GM18867 (cell line): ENCODE measurements around the gene RLBP1.
"Not testable (repeated sequence)": the region's sequence is repeated elsewhere in the genome, so short reads cannot be mapped to it uniquely, and the experiment has no call there.

Experiments
- ATAC-seq: cut with Tn5 transposase; IDR thresholded peaks from one replicate; pipeline ENCODE4 v1.9.1; 2021; ENCODE audit warnings: mild to moderate bottlenecking, moderate library complexity; ENCODE audit not compliant: unreplicated experiment

The RLBP1 gene

GRCh38 chr15:89221543-89221942, at the start of gene RLBP1:
TSS of gene RLBP1 (minus strand) at chr15:89221579. CDS start at chr15:89218975, 2,604 bp downstream.
- no peak for ATAC-seq

- ATAC-seq: not testable (repeated sequence)
Measured at GRCh38 chr15:89250142-89250541, 28.8 kb upstream of the RLBP1 start.

GRCh38 chr15:89248584-89248983, 27.2 kb upstream of the RLBP1 start:
- ATAC-seq: no peak

- ATAC-seq: no peak
Measured at GRCh38 chr15:89247446-89247845, 26.1 kb upstream of the RLBP1 start.

GRCh38 chr15:89244574-89244903, 23.2 kb upstream of the RLBP1 start:
- ATAC-seq: peak; percentile 15

- ATAC-seq: peak; percentile 94
Measured at GRCh38 chr15:89243691-89244573, 22.6 kb upstream of the RLBP1 start, which contains the start of gene FANCI. TSS of gene FANCI (plus strand) at chr15:89243979. CDS start at chr15:89247648, 3,669 bp downstream.

- no peak for ATAC-seq
Measured at GRCh38 chr15:89243046-89243690, 21.8 kb upstream of the RLBP1 start.

GRCh38 chr15:89239883-89240810, 18.8 kb upstream of the RLBP1 start:
- ATAC-seq: not testable (repeated sequence)

- no peak for ATAC-seq
Measured at GRCh38 chr15:89231832-89232231, 10.5 kb upstream of the RLBP1 start.

GRCh38 chr15:89230277-89230676, 8.9 kb upstream of the RLBP1 start:
- no peak for ATAC-seq

- ATAC-seq: no peak
Measured at GRCh38 chr15:89227425-89227824, 6.0 kb upstream of the RLBP1 start.

- ATAC-seq: no peak
Measured at GRCh38 chr15:89226359-89227221, 5.2 kb upstream of the RLBP1 start.

- no peak for ATAC-seq
Measured at GRCh38 chr15:89225588-89225987, 4.2 kb upstream of the RLBP1 start.

- ATAC-seq: no peak
Measured at GRCh38 chr15:89218531-89218930, 2.8 kb downstream of the RLBP1 start.

GRCh38 chr15:89217686-89218376, 3.5 kb downstream of the RLBP1 start:
- ATAC-seq: no peak

- ATAC-seq: no peak
Measured at GRCh38 chr15:89217031-89217430, 4.3 kb downstream of the RLBP1 start.

- ATAC-seq: no peak
Measured at GRCh38 chr15:89215627-89216026, 5.8 kb downstream of the RLBP1 start.

- ATAC-seq: no peak
Measured at GRCh38 chr15:89211678-89212170, 9.7 kb downstream of the RLBP1 start.

GRCh38 chr15:89209057-89209456, 12.3 kb downstream of the RLBP1 start:
- ATAC-seq: no peak
